Measurements from ENCODE around the gene MAT2B. TPM values are rescaled to one million over a fixed set of nuclear protein-coding genes. Genes with fewer than 3 reads are reported as not detected.

MAT2B gene
- total and polyA plus RNA-seq, 9 of the 15 experiments (the other 6 are each of a cell fraction or from before 2014, with no cell fraction given) = 32.0 to 57.7 (median 43.6) TPM

- TF ChIP-seq ZNF253 (CRISPR knock-in tag; conservative IDR thresholded peaks at IDR 0.05) (no peak), ZNF778 (CRISPR knock-in tag; IDR thresholded peaks at IDR 0.05) (no peak), ZNF780A (CRISPR knock-in tag; IDR thresholded peaks at IDR 0.05) (no peak), POLR2AphosphoS2 (IDR thresholded peaks at IDR 0.05; ENCODE audit: low read length) (no peak), CTCFL (IDR thresholded peaks at IDR 0.05; ENCODE audit: borderline replicate concordance, insufficient read depth, low read depth, low read length, poor library complexity, severe bottlenecking) (no peak), BRCA1 (IDR thresholded peaks at IDR 0.05) (no peak), BRCA1 (CRISPR knock-in tag; IDR thresholded peaks at IDR 0.05) (no peak)
Measured at GRCh38 chr5:163552536-163552935, 47.1 kb downstream of the MAT2B start (continued).

- no TSS peak for BruUV-seq (replicated peaks)
- no peaks in the 10 kb centered on the region for H3K9me3 ChIP-seq (replicated peaks; ENCODE audit: control insufficient read depth, insufficient read depth, low read depth, low read length)
- H3K27ac ChIP-seq (ENCODE audit: extremely low read depth, low read depth, low read length) = no peak overlapping the region
- in situ Hi-C loops (cut with MboI) = loop anchor here (10.0 to 25.0 kb wide), 2 partner anchors 923 to 1651 kb away; no protein-coding TSS in a partner anchor
- no peaks in the 10 kb centered on the region for H4K20me1 ChIP-seq (replicated peaks; ENCODE audit: control insufficient read depth, insufficient read depth, low read length)
- H3K79me2 ChIP-seq (ENCODE audit: control insufficient read depth, insufficient read depth, low read length) = no peaks in the 10 kb centered on the region
- intact Hi-C loops (cut with micrococcal nuclease) = loop anchor here (5.0 to 10.0 kb wide), 3 partner anchors 446 to 1893 kb away; no protein-coding TSS in a partner anchor
- POLR2A ChIA-PET = interaction anchor here (1.2 kb wide), 1 partner anchor 12 kb away, joined by 3 read pairs; no protein-coding TSS in a partner anchor
- CTCF ChIA-PET (ENCODE audit: low intra/inter-chr PET ratio) = no interaction called here
- H3K4me1 ChIP-seq (replicated peaks in 1 of 2; ENCODE audit: control insufficient read depth in 2 of 2, insufficient read depth in 2 of 2, low read length in 2 of 2) = peaks cover 0 to 3% of the 10 kb centered on the region in 2 experiments; a peak in 1 of 5 replicates
- peaks cover 7 to 10% of the 10 kb centered on the region in 2 experiments; a peak in 4 of 5 replicates for H3K27me3 ChIP-seq (ENCODE audit: control insufficient read depth in 2 of 2, insufficient read depth in 2 of 2, low read length in 2 of 2)
- no peaks in the 10 kb centered on the region for H3K9me1 ChIP-seq (ENCODE audit: control insufficient read depth, insufficient read depth, low read length)
- FAIRE-seq (no peak), ATAC-seq (no peak), DNase-seq (ENCODE audit: extremely low read depth in 1 of 4, low spot score in 3 of 4) (no peak)
- H3K4me2 ChIP-seq (ENCODE audit: insufficient read depth, low read length) = no peak overlapping the region
- no peak overlapping the region for H2AFZ ChIP-seq (ENCODE audit: low read depth, low read length)
- no peaks in the 10 kb centered on the region for H3K36me3 ChIP-seq (ENCODE audit: control insufficient read depth, insufficient read depth, low read length)
- WGBS (ENCODE audit: insufficient coverage, low coverage, missing lambda C conversion rate) = 4% methylated on average over 5 of the region's 5 CpGs
- H3K9ac ChIP-seq (ENCODE audit: insufficient read depth in 1 of 2, low read depth in 2 of 2, low read length in 2 of 2) = no peak overlapping the region
- H3K4me3 ChIP-seq = no peak overlapping the region
- TF ChIP-seq ZNF354B (CRISPR knock-in tag; IDR thresholded peaks at IDR 0.05) = no peak
- TF ChIP-seq E2F4 (CRISPR knock-in tag; IDR thresholded peaks at IDR 0.05; ENCODE audit: low read depth) = no peak
- no peak for TF ChIP-seq PKNOX1 (IDR thresholded peaks at IDR 0.05)
- TF ChIP-seq NUFIP1 (IDR thresholded peaks at IDR 0.05; ENCODE audit: partially characterized antibody) = no peak
- TF ChIP-seq RBBP5 (IDR thresholded peaks at IDR 0.05; ENCODE audit: borderline replicate concordance, insufficient read depth, low read length, poor library complexity, severe bottlenecking) = no peak
- TF ChIP-seq FOXJ2 (tag; IDR thresholded peaks at IDR 0.05) = no peak
- TF ChIP-seq ATF4 (CRISPR knock-in tag; IDR thresholded peaks at IDR 0.05) = no peak
- no peak for TF ChIP-seq E2F6 (IDR thresholded peaks at IDR 0.05; ENCODE audit: borderline replicate concordance in 1 of 2, extremely low read depth in 1 of 2, insufficient read depth in 1 of 2, insufficient read length in 1 of 2, low read depth in 1 of 2, low read length in 1 of 2, poor library complexity in 1 of 2, severe bottlenecking in 1 of 2)
Measured at GRCh38 chr5:163561339-163561738, 55.9 kb downstream of the MAT2B start.

Measured in K562 (cell line).